ENCODE measurements around the gene ADM5. TPM values are rescaled to one million over a fixed set of nuclear protein-coding genes. Genes with fewer than 3 reads are reported as not detected.

Gene ADM5
- total RNA-seq, 1 donor from 2014 or later: 1.5 TPM

DNA sequence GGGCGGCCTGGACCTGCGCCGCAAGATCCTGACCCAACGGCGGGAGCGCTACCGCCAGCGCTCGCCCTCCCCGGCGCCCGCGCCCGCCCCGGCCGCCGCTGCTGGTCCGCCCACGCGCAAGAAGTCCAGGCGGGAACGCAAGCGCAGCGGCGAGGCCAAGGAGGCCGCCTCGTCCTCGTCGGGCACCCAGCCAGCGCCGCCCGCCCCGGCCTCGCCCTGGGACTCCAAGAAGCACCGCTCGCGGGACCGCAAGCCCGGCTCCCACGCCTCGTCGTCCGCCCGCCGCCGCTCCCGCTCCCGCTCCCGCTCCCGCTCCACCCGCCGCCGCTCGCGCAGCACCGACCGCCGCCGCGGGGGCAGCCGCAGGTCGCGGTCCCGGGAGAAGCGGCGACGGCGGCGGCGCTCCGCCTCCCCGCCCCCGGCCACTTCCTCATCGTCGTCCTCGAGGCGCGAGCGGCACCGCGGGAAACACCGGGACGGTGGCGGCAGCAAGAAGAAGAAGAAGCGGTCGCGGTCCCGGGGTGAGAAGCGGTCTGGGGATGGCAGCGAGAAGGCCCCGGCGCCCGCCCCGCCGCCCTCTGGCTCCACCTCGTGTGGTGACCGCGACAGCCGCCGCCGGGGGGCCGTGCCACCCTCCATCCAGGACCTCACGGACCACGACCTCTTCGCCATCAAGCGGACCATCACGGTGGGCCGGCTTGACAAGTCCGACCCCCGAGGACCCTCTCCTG is 37.4 kb upstream of the ADM5 start:
- Mint-ChIP-seq H3K27ac (ENCODE audit: unreplicated experiment) (no peak overlapping the region), H3K4me3 (ENCODE audit: unreplicated experiment) (no peak overlapping the region), H3K9me3 (ENCODE audit: unreplicated experiment) (no peaks in the 10 kb centered on the region), H3K4me1 (ENCODE audit: unreplicated experiment) (no peaks in the 10 kb centered on the region), H3K36me3 (ENCODE audit: unreplicated experiment) (peaks cover 24% of the 10 kb centered on the region), H3K27me3 (ENCODE audit: unreplicated experiment) (no peaks in the 10 kb centered on the region)
- TF ChIP-seq, protein P1, sequence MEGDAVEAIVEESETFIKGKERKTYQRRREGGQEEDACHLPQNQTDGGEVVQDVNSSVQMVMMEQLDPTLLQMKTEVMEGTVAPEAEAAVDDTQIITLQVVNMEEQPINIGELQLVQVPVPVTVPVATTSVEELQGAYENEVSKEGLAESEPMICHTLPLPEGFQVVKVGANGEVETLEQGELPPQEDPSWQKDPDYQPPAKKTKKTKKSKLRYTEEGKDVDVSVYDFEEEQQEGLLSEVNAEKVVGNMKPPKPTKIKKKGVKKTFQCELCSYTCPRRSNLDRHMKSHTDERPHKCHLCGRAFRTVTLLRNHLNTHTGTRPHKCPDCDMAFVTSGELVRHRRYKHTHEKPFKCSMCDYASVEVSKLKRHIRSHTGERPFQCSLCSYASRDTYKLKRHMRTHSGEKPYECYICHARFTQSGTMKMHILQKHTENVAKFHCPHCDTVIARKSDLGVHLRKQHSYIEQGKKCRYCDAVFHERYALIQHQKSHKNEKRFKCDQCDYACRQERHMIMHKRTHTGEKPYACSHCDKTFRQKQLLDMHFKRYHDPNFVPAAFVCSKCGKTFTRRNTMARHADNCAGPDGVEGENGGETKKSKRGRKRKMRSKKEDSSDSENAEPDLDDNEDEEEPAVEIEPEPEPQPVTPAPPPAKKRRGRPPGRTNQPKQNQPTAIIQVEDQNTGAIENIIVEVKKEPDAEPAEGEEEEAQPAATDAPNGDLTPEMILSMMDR (IDR thresholded peaks at IDR 0.05): no peak
- DNase-seq (ENCODE audit: extremely low spot score, unreplicated experiment): no peak

DNA sequence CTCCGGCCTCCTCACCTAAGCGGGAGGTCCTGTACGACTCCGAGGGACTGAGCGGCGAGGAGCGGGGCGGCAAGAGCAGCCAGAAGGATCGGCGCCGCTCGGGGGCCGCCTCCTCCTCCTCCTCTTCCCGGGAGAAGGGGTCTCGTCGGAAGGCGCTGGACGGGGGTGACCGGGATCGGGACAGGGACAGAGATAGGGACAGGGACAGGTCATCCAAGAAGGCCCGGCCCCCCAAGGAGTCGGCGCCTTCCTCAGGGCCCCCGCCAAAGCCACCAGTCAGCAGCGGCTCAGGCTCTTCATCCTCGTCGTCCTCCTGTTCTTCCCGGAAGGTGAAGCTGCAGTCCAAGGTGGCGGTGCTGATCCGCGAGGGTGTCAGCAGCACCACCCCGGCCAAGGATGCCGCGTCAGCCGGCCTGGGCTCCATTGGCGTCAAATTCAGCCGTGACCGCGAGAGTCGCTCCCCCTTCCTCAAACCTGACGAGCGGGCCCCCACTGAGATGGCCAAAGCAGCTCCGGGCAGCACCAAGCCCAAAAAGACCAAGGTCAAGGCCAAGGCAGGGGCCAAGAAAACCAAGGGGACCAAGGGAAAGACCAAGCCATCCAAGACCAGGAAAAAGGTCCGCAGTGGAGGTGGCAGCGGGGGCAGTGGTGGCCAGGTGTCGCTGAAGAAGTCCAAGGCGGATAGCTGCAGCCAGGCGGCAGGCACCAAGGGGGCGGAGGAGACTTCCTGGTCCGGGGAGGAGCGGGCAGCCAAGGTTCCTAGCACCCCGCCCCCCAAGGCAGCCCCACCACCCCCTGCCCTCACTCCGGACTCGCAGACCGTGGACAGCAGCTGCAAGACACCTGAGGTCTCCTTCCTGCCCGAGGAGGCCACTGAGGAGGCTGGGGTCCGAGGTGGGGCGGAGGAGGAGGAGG is 36.6 kb upstream of the ADM5 start:
- Mint-ChIP-seq H3K9me3 (ENCODE audit: unreplicated experiment) (no peaks in the 10 kb centered on the region), H3K4me3 (ENCODE audit: unreplicated experiment) (no peak overlapping the region), H3K27ac (ENCODE audit: unreplicated experiment) (no peak overlapping the region), H3K27me3 (ENCODE audit: unreplicated experiment) (no peaks in the 10 kb centered on the region), H3K36me3 (ENCODE audit: unreplicated experiment) (peaks cover 26% of the 10 kb centered on the region), H3K4me1 (ENCODE audit: unreplicated experiment) (no peaks in the 10 kb centered on the region)
- TF ChIP-seq, protein P1 (IDR thresholded peaks at IDR 0.05): no peak
- DNase-seq (ENCODE audit: extremely low spot score, unreplicated experiment): no peak

DNA sequence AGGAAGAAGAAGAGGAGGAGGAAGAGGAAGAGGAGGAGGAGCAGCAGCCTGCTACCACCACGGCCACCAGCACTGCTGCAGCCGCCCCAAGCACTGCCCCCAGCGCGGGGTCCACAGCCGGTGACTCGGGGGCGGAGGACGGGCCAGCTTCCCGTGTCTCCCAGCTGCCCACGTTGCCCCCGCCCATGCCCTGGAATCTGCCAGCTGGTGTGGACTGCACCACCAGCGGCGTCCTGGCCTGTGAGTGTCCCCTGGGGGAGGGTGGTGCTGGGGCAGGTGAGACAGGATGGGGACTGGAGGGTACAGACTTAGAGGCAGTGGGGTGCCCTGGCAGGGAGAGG is 36.0 kb upstream of the ADM5 start:
- Mint-ChIP-seq H3K4me3 (ENCODE audit: unreplicated experiment) (no peak overlapping the region), H3K27me3 (ENCODE audit: unreplicated experiment) (no peaks in the 10 kb centered on the region), H3K9me3 (ENCODE audit: unreplicated experiment) (no peaks in the 10 kb centered on the region), H3K36me3 (ENCODE audit: unreplicated experiment) (peaks cover 26% of the 10 kb centered on the region), H3K27ac (ENCODE audit: unreplicated experiment) (no peak overlapping the region), H3K4me1 (ENCODE audit: unreplicated experiment) (no peaks in the 10 kb centered on the region)
- TF ChIP-seq, protein P1 (IDR thresholded peaks at IDR 0.05): no peak
- DNase-seq (ENCODE audit: extremely low spot score, unreplicated experiment): no peak

DNA sequence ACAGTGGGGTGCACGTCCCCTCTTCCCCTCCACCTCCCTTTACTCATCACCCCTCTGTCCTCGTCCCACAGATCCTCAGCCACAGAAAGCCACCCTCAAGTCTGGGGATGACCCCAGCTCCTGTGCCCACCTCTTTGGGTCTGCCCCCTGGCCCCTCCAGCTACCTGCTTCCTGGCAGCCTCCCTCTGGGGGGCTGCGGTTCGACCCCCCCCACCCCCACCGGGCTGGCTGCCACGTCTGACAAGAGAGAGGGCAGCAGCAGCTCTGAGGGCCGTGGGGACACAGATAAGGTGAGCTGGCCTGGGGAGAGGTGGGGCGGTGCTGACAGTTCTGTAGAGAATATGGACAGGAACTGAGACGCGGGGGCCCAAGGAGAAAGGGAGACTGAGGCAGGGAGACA is 34.8 kb upstream of the ADM5 start:
- DNase-seq (ENCODE audit: extremely low spot score, unreplicated experiment): no peak
- no peak overlapping the region for H3K27ac Mint-ChIP-seq (ENCODE audit: unreplicated experiment)
- TF ChIP-seq, protein P1 (IDR thresholded peaks at IDR 0.05): no peak
- H3K4me3 Mint-ChIP-seq (ENCODE audit: unreplicated experiment): no peak overlapping the region
- H3K27me3 Mint-ChIP-seq (ENCODE audit: unreplicated experiment): no peaks in the 10 kb centered on the region
- peaks cover 24% of the 10 kb centered on the region for H3K36me3 Mint-ChIP-seq (ENCODE audit: unreplicated experiment)
- no peaks in the 10 kb centered on the region for H3K9me3 Mint-ChIP-seq (ENCODE audit: unreplicated experiment)
- H3K4me1 Mint-ChIP-seq (ENCODE audit: unreplicated experiment): no peaks in the 10 kb centered on the region

All from osteocyte (in vitro differentiated cells).